HG03196 (cell line): ENCODE data around the gene ZBTB7C.

Experiments
- ATAC-seq: cut with Tn5 transposase; IDR thresholded peaks from one replicate; pipeline ENCODE4 v1.9.1; 2021; ENCODE audit not compliant: unreplicated experiment

The ZBTB7C gene

DNA sequence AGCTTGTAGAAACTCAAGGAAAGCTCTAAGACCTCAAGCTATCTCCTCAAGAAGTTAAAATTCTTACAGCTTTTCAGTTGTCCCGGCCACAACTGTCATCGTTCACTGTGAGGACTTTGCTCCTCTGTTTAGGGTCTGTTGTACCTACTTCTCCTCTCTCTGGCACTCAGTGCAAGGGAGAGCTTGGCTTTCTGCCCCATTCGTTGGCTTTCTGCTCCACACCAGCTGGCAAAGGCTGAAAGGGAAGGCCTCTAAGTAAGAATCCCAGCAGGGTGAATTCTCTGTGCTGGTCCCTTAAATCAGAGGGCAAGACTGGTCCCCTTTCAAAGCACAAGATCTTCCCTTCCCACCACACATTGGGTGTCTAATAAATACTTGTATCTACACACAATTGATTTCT is 17.3 kb downstream of the ZBTB7C start:
- no peak for ATAC-seq

DNA sequence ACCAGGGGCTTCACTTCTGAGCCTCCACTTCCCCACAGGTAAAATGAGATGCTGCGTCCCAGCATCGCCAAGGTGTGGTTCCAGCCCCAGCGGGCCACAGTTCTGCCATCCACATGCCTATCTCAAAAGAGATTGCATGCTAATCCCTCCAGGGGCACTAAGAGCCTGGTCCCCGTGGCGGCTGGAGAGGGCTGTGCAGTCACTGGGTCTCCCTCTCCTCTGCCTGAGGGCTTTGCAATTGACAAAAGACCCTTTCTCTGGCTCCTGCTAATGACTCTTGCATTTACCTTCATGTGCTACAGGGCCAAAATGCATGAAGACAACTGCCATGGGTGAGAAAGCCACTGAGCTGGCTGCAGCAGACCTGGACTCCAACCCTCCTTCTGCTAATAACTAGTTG is 18.5 kb downstream of the ZBTB7C start:
- no peak for ATAC-seq

DNA sequence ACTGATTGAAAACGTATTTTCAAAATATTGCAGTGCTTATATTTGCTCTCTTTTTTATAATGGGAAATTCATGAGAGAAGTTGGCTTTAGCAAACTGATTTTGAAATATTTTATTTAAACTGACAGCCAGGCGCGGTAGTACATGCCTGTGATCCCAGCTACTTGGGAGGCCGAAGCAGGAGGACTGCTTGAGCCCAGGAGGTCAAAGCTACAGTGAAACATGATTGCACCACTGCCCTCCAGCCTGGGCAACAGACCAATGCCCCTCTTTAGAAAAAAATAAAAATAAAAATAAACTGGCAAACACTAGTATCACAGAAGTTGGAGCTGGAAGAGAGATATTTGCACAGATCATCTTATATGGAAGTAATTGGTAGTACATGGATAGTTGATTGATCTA is 20.7 kb downstream of the ZBTB7C start:
- ATAC-seq: no peak

DNA sequence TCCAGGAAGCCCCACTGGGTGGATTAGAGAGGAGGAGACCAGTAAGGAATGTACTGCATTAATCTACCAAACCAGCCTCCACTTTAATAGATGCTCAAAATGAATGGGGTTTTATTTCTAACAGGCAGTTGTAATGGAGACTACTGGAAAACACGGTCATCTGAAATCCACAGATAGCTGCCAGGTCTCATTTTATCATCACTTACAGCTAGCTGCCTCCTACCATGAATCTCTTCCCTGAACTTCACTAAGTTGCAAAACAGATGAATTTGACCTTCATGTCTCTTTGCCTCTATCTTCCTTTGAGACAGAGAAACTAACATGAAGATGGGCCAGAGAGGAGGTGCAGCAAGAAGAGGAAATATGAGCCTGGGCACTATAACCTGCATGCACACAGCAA is 21.9 kb downstream of the ZBTB7C start:
- ATAC-seq: no peak

DNA sequence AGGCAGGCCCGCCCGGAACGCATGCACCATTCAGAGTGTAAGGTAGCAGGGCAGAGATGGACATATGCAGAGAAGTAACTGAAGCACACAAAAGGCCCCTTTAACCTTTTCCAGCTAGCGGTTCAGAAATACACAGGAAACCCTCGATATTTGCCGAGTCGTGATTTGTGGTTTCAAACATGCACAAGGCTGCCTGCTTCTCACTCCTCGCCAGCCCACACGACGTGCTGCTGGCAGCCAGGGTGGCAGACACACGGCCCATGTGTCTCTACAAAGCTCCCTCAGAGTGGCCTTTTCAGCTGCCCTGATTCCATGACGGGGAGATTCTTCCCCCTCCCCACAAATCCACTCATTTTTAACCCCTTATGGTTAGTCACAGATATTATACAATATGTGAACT is 23.6 kb downstream of the ZBTB7C start:
- ATAC-seq: no peak

DNA sequence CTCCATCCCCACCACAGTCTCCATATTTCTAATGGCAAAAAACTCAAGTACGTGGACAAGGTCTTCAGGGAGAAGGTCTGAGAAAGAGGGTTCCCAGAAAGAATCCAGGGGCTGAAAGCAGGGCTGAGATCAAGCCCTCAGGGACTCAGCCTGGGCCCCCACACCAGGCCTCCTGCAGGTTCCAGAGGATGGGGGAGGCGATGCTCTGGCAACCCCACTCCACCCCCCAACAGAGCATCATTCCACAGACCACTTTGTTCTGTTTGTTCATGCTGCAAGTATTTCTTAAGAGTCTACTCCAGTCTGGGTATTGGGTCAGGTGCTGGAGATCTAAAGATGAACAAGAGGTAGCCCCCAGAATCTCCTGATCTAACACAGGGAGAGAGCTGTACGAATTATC is 32.2 kb downstream of the ZBTB7C start:
- ATAC-seq: no peak

DNA sequence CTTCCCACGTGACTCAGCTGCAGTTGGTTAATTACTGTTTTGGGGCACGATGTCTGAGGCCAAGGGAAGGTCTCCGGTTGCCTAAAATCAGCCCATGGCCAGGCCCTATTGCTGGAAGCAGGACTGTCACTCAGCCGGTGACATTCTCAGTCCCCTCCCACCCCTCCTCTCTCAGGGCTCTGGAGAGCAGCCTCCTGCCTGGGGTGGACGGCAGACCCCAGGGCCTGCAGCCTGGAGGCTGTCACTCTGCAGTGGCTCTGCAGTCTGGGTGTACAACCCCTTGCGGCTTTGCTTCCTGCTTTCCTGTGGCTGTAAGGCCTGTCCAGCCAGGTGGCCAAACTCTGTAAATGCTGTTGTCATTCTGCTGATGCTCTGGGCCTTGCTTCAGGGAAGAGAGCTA is 32.8 kb downstream of the ZBTB7C start:
- no peak for ATAC-seq

DNA sequence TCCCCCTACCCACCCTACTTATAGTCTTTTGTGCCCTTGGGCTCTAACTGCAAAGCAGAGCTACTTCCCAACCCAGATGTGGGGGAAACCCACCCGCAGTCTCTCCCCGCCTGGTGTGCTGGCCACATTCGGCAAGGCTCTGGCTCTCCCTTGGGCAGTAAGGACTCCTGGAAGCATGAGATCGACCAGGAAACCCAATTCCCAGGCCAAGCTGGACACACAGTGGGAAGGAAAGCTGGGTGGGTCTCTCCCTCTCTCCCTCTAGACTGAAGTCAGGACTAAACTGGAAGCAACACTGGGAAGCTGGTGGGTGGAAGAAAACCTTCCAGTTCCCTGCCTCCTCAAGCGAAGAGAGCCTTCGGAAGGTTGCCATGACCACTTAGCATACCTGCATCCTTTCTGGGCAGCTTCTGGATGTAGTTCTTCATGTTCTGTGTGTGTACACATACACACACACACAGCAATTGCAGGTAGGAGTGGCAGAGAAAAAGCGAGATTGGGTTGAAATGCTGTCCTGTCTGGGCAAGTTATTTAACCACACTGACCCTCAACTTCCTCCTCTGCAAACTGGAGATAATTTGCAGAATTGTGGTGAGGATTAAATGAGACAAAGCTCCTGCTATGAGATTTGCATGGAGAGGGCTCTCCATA is 33.9 kb downstream of the ZBTB7C start:
- no peak for ATAC-seq

DNA sequence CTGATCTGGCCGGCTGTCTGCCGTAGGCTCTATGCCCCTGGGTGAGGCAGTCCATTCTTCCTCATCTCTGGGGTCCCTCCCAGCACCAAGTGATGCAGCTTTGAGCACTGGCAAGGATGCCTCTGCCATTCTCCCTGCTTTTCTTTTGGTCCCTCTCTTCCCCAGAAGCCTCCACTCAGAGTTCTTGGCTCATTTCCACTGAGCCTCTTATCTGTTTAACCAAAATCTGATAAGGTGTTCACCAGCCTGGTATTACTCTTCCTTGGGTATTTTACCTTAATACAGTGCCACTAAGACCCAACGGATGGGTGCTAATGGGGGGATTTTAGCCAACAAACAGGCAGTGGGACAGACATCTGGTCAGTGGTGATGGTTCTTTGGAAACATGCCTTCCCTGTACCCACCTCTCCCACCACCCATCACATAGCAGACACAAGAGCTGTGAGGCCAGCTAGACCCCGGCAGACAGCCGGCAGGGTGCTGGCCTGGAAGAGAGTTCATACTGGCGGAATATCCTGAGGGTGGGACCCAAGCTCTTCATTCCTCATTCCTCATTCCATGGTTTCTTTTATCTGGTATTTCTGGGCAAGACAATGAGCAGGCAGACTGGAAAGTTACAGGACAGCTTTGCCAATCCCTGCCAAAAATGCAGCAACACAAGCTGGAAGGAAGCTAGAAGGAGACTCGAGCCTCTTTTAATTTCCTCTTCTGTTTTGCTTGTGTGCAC is 34.6 kb downstream of the ZBTB7C start:
- no peak for ATAC-seq

DNA sequence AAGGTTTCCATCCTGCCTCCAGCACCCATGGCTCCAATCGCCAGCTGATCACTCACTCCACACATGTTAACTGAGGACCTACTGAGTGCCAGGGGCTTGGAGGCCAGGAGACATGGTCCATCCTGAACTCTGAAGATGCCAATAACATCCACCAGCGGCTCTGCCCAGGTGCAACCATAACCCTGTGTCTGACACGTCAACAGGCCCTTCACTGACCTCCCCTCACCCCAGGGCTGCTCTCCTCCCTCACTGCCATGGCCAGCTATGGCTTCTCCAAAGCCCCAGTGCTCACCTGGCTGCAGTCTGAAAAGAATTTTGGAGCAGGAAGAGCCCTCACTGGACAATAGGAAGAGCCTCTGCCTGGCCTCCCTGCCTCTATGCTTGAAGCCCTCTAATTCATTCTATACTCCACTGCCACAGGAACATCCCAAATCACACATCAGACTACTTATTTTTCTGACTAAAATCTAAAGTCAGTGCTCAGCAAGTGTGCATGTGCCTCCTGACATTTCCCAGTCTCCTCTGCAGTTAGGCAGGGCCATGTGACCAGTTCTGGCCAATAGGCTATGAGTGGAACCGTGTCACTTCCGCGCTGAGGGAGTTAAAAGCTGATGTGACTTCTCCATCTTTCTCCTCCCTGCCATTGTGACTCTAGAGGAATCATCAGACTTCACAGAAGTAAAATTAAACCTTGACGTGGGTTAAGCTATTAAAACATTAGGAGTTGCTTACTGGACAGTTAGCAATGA is 37.2 kb downstream of the ZBTB7C start:
- ATAC-seq: no peak

DNA sequence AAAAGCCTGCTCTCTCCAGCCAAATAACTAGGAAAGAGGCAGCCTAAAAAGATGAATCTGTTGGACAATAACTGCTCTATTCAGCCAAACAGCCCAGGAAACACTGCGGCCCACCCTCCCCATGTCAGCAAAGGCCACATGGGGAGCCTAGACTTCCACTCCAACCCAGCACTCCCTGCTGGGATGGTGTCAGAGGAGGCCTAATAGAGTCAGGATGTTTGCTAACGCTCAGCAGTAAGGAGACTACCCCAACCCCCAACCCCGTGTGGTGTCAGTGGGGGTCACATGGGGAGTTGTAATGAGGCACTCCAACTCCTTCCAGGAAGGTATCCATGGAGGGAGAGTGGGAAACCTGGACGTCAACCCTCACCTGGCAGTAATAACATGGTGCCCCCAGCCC is 41.6 kb downstream of the ZBTB7C start:
- ATAC-seq: no peak

DNA sequence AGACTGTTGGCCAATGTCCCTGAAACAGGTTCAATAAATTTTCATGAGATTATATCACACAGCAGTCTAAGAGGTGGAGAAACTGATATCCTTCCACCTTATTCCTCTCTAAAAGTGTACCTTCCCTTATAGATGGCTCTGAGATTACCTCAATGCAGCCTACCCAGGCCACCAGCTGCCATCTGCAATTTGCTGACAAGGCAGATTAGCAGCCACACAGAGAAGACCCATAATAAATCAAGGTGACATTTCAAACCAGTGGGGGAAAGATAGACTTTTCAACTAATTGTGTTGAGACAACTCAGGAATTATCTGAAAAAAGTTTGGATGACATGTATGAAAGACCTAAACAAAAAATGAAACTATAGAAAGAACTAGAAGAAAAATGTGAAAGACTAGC is 43.2 kb downstream of the ZBTB7C start:
- ATAC-seq: no peak

DNA sequence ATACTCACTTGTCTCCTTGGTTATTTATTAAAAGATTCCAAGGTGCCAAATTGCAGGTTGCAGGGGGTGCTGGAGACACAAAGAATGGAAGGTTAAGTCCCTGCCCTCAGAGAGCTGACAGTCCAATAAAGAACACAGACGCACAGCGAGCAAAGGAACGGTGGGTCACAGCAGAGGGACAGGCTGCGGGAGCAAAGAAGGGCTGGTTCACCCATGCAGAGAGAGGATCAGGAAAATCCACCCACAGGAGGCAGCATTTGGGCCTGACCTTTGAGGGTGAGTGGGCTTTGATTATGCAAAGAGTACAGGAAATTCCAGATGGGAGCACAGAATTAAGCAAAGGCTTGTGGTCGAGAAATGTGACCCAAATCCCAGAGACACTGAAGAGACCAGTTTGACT is 45.0 kb downstream of the ZBTB7C start:
- ATAC-seq: no peak

DNA sequence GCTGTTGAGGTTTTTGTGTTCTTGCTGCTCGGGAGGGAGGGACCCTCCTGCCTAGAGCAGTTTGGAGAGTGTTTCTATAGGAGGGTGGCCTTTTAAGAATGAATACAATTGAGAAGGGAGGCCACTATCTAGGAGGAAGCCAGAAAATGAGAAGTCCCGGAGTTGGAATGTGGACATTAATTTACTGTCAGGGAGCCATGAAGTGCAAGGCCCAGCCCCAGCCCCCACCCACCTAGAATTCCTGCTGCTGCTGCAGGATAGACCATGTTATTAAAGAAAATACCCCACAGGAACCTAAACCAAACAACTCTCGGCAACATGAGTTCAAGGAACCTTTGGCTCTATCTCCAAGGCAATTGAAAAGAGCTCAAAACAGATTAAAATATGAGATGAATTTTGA is 46.0 kb downstream of the ZBTB7C start:
- ATAC-seq: no peak

DNA sequence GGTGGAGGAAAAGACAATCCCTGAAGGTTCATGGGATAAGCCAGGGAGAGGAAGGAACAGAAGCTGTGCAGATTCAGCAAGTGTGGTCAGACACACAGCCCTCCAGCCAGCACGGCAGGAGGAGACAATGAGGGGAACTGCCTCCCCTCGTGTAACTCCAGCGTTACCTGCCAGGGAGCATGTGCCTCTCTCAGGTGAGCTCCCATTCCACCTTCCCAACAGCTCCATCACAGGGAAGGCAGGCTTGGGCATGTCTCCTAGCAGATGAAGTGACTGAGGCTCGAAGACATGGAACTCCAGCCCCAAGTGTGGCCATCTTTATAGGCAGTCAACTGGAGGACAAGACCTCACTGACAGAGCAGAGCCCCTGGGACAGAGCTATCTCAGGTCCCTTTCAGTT is 47.4 kb downstream of the ZBTB7C start:
- no peak for ATAC-seq

DNA sequence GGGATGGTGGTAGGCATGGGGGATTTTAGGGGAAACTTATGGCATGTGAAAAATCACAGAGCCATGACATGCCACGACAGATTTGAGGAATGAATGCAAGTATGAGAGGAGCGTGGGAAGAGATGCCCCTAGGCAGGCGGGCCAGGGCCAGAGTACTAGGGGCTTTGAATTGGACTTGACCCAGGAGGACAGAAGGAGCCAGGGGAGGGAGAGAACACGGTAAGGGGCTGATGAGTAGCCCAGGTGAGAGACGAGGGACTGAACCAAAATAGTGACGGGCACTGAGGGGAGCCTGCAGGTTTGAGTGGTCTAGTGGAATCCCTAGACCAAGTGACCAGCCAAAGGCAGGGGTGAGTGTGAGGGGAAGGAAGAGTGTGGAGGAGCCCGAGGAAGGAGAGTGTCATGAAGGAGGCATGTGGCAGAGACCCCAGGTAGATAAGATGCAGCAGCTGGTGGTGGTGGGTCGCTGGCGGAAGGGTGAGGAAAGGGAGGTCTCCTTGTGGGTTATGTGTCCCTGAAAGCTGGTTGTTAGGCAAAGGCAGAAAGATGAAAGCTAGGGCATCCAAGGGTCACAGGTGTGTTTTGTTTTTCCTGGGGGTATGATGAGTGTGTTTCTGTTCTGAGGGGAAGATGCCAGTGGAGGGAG is 48.7 kb downstream of the ZBTB7C start:
- no peak for ATAC-seq

DNA sequence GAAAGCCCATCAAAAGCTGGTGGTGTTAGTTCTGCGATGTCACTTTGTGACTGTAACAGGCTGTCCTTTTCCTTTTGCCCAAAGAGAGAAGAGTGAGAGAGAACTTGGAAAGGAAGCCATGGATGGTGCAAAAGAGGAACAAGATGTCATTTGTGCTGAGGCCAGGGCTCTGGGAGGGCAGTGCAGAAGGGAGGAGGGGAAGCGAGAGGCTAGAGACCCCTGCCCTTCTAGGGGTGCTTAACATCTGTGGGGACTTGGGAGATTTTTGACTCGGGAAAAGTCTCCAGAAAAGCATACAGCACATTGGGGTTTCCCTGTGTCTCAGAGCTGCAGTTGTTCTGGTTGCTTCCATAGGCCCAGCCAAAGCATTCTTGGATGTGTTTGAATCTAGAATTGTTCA is 49.6 kb downstream of the ZBTB7C start:
- no peak for ATAC-seq

DNA sequence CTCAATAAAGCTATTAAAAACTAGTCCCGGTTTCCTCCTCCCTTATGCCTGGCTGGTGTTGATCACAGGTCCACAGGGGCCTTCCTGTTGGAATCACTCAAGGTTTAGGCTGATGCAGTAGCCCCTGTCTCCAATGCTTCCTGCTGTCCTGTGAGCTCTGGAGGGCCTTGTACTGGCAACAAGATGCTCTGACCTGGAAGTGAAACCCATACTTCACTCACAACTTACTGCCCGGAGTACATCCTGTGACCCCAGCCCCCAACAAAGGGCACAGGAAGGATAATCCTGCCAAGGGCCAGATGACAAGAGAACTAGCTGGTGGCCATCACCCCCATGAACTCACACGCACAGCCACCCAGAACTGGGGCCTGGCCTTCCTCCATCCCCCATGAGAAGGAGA is 50.3 kb downstream of the ZBTB7C start:
- no peak for ATAC-seq

DNA sequence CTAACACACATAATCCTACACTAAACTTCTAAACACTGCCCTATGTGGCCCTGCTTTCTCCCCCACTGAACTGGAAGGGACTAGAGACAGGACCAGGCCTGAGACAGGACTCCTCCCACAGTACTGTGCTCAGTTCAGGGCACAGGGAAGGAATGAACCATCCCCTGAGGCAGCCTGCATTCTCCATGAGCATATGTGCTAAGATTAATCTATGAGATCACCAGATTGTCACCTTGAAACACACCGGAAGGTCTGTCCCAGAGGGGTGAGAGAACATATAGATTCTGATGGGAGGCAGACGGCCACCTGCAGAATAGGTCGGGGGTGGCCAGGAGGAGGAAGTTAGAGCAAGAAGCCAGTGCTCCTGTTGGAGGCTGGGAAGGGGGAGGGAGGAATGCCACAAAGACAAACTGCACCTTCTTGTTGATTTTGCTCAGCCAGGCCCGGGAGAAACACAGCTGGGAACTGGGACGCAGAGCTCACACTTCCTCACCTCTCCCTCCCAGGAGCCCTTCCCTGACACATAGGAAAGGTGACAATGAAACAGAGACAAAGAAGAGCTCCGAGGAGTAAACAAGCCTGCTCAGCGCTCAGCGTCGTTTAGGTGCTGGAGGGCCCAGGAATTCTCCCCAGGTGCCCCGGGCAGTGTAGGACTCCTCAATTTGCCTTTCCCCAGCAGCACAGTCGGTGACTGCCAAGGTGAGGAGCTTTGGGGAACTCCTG is 52.1 kb downstream of the ZBTB7C start:
- ATAC-seq: no peak

DNA sequence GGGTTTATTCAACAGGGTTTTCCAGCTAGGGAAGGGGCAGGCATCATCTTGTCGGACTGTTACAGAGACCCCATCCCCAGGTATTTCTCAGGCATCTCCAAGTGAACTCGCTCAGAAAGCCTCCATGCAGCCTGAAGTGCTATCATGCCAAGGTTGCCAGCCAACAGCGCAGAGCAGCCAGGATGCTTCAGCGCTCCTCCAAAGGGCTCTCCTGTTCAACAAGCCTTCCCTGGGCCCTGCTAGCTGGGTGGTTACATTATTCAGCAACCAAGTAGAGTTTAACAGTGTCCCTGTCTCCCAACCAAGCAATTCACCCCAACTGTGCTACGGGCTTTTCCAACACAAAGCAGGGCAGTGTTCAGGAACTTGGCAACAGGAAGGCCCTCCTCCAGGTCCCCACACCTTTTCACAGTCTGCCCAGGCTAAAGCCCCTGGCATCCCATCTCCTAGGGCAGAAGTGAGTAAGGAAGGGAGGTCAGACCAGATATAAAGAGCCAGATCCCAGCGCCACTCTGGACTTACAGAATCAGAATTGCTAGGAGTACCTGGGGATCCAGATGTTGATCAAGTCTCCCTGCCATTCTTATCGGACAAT is 52.9 kb downstream of the ZBTB7C start:
- ATAC-seq: no peak
